LNCAP (cell line): Measurements from ENCODE around the gene COL6A2.

ENCODE experiments used
- CTCF ChIP-seq: fragments of 450-650 bp; IDR thresholded peaks from 2 replicates; pipeline ENCODE4 v1.5.1; 2017; ENCODE audit warnings: mild to moderate bottlenecking

COL6A2 gene

GRCh38 chr21:46158666-46159300 is 60.9 kb downstream of the COL6A2 start:
- no peak for TF ChIP-seq CTCF

- TF ChIP-seq CTCF, result no peak
Measured at GRCh38 chr21:46159390-46159789, 61.5 kb downstream of the COL6A2 start.

GRCh38 chr21:46159841-46160656 is 62.1 kb downstream of the COL6A2 start:
- no peak for TF ChIP-seq CTCF

GRCh38 chr21:46160657-46160906 is 62.7 kb downstream of the COL6A2 start:
- no peak for TF ChIP-seq CTCF

GRCh38 chr21:46160907-46161632 is 63.2 kb downstream of the COL6A2 start:
- no peak for TF ChIP-seq CTCF

- no peak for TF ChIP-seq CTCF
Measured at GRCh38 chr21:46161633-46162592, 64.0 kb downstream of the COL6A2 start.

GRCh38 chr21:46163380-46163779 is 65.5 kb downstream of the COL6A2 start:
- no peak for TF ChIP-seq CTCF
